GM18861 (cell line): ENCODE results near the gene ELFN2.

Source experiments
- ATAC-seq: cut with Tn5 transposase; IDR thresholded peaks from one replicate; pipeline ENCODE4 v1.9.1; 2021; ENCODE audit not compliant: unreplicated experiment

The ELFN2 gene

DNA sequence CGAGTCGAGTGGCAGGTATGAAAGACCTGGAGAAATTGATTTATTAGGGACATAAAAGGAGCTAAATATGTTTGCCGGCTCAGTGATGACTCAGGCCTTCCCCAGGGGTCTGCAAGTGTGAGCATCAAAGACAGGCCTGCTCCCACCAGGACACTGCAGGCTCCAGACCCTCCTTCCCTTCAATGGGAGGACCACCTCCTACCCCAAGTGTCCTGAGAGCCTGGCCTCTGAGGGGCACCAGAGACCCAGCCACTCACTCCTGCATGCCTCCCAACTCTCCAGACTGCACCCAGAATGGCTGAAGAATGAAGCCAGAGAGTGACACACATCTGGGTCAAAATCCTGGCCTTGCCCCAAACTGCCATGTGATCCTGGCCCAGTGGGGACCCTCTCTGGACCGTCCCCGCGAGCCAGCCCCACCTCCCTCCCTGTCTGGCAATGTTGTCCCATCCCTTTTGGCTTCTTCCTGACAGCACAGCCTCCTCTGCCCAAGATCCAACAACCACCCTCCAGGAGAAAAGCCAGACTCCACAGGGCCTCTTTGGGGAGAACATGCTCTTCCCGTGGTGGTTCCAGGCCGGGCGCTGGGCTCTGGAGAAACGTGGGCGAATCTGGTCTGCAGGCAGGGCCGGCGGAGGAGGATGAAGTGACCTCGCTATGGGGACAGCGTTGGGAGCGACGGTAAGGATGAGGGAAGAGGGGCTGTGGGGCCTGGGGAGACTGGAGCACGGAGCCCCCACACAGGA is 108.7 kb downstream of the ELFN2 start:
- ATAC-seq = no peak
